GM18517 (cell line): ENCODE measurements around the gene PPP1R12A.

ENCODE experiments used
- ATAC-seq: cut with Tn5 transposase; IDR thresholded peaks from one replicate; pipeline ENCODE4 v1.9.1; 2021; ENCODE audit warnings: mild to moderate bottlenecking, moderate library complexity; ENCODE audit not compliant: unreplicated experiment

The PPP1R12A gene

DNA sequence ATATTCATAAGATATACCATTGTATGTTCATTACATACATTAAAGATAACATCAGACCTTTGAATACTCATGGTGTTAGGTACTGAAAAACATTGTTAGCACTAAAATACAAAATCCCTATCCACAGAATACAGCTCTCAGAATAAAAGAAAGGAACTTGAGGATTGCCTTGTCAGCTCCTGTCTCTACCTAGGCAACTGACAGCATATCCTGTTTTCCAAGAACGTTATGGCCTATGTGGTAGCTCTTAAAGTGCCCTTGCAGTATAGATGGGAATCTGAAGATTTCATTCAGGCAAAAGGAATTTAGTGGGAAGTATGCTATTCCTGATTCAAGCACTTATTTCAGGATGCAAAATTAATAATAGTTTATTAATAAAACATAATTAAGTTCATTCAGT is 1.8 kb upstream of the PPP1R12A start:
- no peak for ATAC-seq

GRCh38 chr12:79935624-79936345 is 888 bp upstream of the PPP1R12A start:
- peak; percentile 34 for ATAC-seq

DNA sequence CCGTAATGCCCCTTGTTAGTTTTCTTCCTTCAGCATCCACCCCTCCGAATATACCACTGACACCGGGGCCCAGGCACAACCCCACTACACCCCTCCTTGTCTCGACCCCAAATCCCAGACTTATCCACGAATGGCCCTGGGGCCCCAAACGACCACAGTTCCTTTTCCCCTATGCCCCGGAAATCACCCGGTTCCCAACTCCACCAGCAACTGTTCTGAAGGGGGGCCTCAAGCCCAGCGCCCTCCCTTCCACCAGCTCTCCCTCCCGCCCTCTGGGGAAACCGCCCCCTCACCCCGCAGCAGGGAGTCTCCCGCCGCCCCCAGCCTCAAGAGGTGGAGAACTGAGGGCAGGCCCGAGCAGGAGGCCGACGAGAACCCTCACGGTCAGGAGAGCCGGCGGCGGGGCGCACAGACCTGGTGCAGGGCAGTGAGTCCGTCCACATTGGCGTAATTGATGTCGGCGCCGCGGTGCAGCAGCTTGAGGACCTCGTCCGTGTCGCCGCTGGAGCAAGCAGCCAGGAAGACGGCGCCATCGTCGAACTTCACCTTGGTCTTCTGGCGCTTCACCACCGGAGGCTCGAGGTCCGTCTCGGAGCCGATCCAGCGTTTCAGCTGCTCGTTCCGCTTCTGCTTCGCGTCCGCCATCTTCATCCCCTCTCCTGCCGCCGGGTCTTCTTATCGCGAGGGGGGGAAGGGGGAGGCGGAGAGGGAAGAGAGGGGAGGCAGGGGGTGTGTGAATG is 446 bp downstream of the PPP1R12A start:
- ATAC-seq: peak; percentile 6

GRCh38 chr12:79933532-79934264 is 1.2 kb downstream of the PPP1R12A start:
- peak; percentile 4 for ATAC-seq

DNA sequence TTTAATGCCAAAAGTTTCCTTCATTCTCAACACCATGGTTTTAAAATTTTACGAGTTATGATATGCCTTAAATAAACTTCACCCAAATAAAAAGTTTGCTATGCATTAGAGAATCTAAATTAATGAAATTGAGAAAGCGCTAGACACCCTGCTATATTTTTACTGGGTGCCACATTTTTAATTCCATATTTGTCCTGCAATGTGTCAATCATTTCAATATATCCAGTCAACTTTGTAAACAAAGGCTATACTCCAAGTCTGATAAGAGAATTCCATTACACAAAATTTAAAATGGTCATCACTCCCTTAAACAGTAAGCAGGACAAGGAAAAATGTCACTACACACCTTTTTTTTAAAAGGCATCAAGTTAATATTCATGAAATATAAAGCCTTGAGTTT is 1.9 kb downstream of the PPP1R12A start:
- no peak for ATAC-seq

GRCh38 chr12:79932357-79932756 is 2.5 kb downstream of the PPP1R12A start:
- ATAC-seq: no peak

DNA sequence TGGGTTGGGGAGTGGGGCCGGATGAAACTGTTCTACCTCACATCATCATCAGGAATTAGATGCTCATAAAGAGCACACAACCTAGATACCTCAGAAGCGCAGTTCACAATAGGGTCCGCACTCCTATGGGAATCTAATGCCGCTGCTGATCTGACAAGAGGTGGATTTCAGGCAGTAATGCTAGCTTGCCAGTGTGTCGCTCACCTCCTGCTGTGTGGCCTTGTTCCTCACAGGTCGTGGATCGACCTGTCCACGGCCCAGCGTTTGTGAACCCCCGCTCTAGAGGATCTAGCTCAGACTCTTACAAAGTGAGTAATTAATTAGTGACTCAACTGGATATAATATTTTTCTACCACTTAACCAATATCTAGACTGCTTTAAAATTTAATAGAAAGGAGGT is 5.8 kb downstream of the PPP1R12A start:
- no peak for ATAC-seq

DNA sequence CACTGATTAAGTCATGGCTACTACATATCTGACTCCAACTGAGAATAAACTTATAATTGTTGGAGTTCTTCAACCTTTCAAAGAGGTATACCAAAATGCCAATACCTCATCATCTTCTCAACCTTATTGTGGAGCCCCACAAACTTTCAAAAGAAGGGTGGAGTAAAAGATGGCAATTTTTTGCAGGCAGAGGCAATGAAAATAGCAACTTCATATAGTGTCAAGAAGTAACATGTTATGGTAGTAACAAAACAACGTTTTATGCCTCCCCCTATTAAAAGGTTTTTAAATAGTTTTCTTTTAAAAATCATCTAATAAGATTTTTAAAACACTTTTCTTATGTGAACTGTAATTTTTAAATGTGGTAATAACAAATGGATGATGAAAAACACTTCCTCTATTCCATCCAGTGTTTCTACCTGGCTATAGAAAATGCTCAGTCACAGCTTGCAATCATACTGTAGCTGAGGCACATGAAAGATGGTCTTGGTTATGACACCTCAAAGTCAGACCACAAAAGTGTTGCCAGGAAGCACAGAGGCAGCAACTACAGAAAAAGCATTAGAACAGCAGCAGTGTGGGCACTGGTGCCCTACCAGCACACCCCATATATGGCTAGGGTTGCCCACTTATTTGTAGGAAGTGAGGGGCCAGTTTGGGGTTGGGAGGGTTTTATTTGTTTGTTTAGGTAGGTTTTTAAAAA is 7.0 kb downstream of the PPP1R12A start:
- peak; percentile 99 for ATAC-seq

DNA sequence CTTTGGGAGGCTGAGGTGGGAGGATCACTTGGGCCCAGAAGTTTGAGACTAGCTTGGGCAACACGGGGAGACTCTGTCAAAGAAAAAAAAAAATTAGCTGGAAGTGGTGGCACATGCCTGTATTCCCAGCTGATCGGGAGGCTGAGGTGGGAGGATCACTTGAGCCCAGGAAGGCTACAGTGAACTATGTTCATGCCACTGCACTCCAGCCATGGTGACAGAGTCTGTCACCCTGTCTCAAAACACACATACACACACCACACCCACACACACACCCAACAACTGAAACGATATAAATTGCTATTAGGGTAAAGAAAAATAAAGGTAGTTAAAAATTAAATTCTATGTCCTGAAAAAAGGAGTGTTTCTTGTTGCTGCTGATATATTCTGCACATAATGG is 7.9 kb downstream of the PPP1R12A start:
- no peak for ATAC-seq

GRCh38 chr12:79925492-79925891 is 9.4 kb downstream of the PPP1R12A start:
- ATAC-seq: no peak

DNA sequence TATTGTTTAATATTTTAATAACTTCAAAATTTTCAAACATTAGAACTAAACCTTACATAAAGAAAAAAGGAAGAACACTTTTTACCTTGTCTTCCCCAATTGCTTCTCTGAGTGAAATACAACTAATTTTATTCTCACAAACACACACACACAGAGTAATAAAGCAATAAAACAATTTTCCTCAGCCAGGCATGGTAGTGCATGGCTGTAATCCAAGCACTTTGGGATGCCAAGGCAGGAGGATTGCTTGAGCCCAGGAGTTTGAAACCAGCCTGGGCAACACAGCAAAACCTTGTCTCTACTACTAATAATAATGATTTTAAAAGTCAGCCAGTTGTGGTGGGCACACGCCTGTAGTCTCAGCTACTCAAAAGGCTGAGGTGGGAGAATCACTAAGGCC is 13.1 kb downstream of the PPP1R12A start:
- ATAC-seq: no peak

DNA sequence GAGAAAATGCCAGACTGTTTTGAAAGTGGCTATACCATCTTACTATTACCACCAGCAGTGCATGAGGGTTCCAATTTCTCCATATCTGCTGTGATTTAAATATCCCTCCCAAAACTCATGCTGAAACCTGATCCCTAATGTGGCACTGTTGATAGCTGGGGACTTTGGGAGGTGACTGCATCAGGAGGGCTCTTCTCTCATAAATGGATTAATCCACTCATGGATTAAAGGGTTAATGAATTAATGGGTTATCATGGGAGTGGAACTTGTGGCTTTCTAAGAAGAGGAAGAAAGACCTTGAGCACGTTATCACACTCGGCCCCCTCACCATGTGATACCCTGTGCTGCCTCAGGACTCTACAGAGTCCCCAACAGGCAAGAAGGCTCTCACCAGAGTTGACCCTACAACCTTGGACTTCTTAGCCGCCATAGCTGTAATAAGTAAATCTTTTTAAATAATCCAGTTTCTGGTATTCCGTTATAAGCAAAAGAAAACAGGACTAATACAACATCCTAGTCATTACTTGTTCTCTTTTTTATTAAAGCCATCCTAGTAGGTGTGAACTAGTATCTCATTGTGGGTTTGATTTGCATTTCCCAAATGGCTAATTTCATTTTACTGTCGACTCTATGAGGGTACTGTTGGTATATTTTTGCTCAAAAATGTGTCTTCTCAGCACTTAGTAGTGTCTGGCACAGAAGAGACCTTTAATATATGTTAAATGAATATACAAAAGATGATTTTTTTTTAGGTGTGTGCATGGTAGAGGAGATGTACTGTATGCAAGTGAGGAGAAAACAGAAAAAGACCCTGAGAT is 14.3 kb downstream of the PPP1R12A start:
- ATAC-seq: no peak

DNA sequence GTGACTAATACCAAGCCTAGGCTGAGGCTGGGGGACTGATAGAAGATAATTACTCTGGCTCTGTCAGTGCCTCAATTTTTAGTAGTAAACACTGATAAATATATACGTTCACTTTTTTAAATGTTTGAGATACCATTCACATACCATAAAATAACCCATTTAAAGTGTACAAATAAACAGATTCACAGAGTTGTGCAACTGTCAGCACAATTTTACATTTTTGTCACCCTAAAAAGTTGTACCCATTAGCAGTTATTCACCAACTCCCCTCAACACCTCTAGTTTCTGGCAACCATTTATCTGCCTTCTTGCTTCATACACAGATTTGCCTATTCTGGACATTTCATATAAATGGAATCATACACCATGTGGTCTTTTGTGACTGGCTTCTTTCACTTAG is 15.1 kb downstream of the PPP1R12A start:
- ATAC-seq: no peak

DNA sequence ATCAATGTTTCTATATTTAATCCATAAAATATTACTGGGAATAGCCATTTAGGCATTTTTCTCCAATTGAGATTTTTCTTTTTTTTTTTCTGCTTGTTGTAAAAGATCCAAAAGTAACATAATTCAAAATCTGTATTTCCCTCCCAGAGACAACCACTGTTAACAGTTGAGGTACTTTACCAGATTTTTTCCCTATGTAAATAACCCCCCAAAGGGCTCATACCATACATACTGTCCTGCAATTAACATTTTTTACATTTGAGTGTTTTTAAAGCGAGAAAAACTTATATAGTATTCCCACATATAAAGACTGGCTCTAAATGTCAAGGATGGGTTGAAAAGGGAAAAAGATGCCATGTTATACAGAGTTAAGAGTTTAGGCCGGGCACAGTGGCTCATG is 18.1 kb downstream of the PPP1R12A start:
- ATAC-seq: no peak

DNA sequence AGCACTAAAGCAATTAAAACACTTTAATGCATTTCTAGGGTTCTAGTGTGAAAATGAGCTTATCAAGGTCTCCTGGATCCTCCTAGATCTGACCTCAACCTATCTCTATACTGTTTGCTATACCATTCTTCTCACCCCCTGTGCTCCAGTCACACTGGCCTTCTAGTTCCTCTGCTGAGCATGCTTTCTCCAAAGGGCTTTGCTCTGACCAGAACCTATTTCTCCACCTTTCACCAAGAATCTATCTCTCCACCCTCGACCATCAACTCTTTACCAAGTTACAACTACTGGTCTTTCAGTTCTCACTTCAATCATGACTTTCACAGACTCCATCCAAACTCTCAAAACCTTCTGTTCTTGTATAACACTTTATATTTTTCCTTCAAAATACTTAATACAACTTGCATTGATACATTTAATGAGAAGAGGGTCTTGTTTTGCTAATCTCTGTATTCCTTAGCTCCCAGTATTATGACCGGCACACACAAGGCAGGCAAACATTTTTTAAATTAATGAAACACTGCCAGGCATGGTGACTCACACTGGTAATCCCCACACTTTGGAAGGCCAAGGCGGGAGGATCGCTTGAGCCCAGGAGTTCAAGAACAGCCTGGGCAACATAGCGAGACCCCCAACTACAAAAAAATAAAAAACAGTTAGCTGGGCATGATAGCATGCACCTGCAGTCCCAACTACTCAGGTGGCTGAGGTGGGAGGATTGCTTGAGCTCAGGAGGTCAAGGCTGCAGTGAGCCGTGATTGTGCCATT is 22.8 kb downstream of the PPP1R12A start:
- no peak for ATAC-seq

GRCh38 chr12:79908366-79908765 is 26.5 kb downstream of the PPP1R12A start:
- ATAC-seq: no peak

DNA sequence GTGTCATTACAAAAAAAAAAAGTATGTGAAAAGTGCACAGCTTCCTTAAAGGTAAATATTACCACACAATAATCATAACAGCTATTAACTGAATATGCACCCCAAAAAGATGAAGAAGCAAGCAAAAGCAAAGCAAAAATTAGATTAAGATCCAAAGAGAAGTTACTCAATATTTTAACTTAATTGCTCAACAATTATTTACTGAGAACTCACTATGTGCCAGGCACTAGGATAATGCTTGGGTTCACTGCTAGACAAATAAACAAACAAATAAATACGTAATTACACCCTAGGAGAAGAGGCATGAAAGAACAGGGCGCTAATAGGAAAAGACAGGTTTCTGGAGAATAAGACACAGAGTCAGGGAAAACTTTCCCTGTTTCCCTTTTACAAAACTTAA is 33.4 kb downstream of the PPP1R12A start:
- ATAC-seq: no peak

GRCh38 chr12:79900951-79901350 is 33.9 kb downstream of the PPP1R12A start:
- ATAC-seq: no peak

DNA sequence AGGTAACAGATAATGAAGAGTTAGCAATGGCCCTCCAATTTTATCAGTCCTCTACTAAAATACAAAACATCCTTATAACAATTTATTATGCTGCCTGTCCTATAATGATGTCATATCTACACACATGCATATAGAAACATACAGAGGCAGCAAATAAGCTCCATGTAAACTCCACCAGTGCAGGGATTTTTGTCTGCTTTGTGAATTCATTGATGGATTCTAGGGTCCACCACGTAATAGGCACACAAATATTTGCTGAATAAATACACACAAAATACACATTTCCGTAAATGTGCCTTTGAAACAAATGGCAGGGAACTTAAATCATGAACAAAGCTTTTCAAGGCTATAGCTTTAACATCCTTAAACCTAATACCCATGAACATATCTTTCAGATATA is 34.7 kb downstream of the PPP1R12A start:
- ATAC-seq: no peak

DNA sequence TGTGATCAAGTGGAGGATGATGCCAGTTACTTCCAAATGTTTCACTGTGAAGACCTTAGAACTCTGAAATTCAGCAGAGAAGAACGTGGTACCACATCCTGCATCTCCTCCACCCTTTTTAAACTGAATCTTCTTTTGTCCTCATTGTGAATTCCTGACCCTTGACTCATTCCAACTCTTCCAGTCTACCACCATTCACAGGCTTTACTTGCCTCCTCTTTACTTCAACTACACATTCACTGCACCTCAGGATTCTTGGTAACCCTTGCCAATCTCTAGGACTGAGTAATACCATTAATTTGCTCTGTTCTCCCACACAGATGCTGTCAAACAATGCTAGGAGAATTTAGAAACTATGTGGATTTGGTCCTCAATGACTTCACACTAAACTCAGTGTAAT is 37.3 kb downstream of the PPP1R12A start:
- no peak for ATAC-seq
